ENCODE measurements around the gene ANKS1B. TPM values are rescaled to one million over a fixed set of nuclear protein-coding genes. Genes with fewer than 3 reads are reported as not detected.

ANKS1B gene
- total RNA-seq, 1 experiment from 2014 or later, result 0.54 TPM

GRCh38 chr12:99352269-99352668 lies 632.5 kb downstream of the ANKS1B start (continued):
- TF ChIP-seq ZNF274 (IDR thresholded peaks at IDR 0.05; ENCODE audit: low read depth, low read length) (no peak), ELF1 (IDR thresholded peaks at IDR 0.05; ENCODE audit: borderline replicate concordance, low read depth) (no peak), EGR1 (IDR thresholded peaks at IDR 0.05; ENCODE audit: low read depth) (no peak), SP1 (IDR thresholded peaks at IDR 0.05; ENCODE audit: low read depth) (no peak), EZH2phosphoT487 (IDR thresholded peaks at IDR 0.05; ENCODE audit: borderline replicate concordance) (no peak), EZH2 (IDR thresholded peaks at IDR 0.05) (no peak)

- DNase-seq (ENCODE audit: low read depth, low spot score) (no peak), ATAC-seq (no peak)
- RAD21 ChIA-PET (ENCODE audit: low non-redundant PET in 1 of 2, low total read pairs in 2 of 2, uncharacterized antibody in 2 of 2, unreplicated experiment in 2 of 2), result no interaction called here
- Histone ChIP-seq H3K4me3 (replicated peaks in 1 of 2; ENCODE audit: low read depth in 1 of 2, low read length in 2 of 2) (no peak overlapping the region), H3K9ac (ENCODE audit: low read length) (no peak overlapping the region), H3K4me1 (ENCODE audit: control insufficient read depth in 1 of 2, insufficient read depth in 2 of 2, low read length in 2 of 2) (no peaks in the 10 kb centered on the region), H4K20me1 (ENCODE audit: insufficient read depth) (no peaks in the 10 kb centered on the region), H3K27ac (ENCODE audit: low read depth, low read length) (no peak overlapping the region), H3K9me2 (ENCODE audit: insufficient read depth) (no peaks in the 10 kb centered on the region), H3K79me2 (ENCODE audit: insufficient read depth, low read length) (no peaks in the 10 kb centered on the region), H3K9me3 (ENCODE audit: control insufficient read depth in 1 of 2, insufficient read depth in 1 of 2, low read depth in 1 of 2, low read length in 2 of 2) (no peaks in the 10 kb centered on the region), H3K36me3 (ENCODE audit: control insufficient read depth in 1 of 2, insufficient read depth in 2 of 2, low read length in 2 of 2) (no peaks in the 10 kb centered on the region), H3K27me3 (ENCODE audit: insufficient read depth, low read length) (0 out of 2 replicates have a peak, but pooled peaks cover 8% of the 10 kb centered on the region), H2AFZ (ENCODE audit: low read depth, low read length, poor library complexity, severe bottlenecking) (no peak overlapping the region), H3K4me2 (ENCODE audit: low read length) (no peak overlapping the region)
- TF ChIP-seq EZH2phosphoT487 (IDR thresholded peaks at IDR 0.05; ENCODE audit: borderline replicate concordance) (no peak), POLR2AphosphoS5 (IDR thresholded peaks at IDR 0.05; ENCODE audit: low read depth, low read length) (no peak), EZH2 (IDR thresholded peaks at IDR 0.05) (no peak), SP1 (IDR thresholded peaks at IDR 0.05; ENCODE audit: low read depth) (no peak), MAX (IDR thresholded peaks at IDR 0.05) (no peak), ELF1 (IDR thresholded peaks at IDR 0.05; ENCODE audit: borderline replicate concordance, low read depth) (no peak), ZNF274 (IDR thresholded peaks at IDR 0.05; ENCODE audit: low read depth, low read length) (no peak), POLR2A (IDR thresholded peaks at IDR 0.05; ENCODE audit: borderline replicate concordance, extremely low read depth, insufficient read depth, insufficient read length) (no peak), SIN3A (IDR thresholded peaks at IDR 0.05; ENCODE audit: low read depth) (no peak), ATF3 (IDR thresholded peaks at IDR 0.05) (no peak), TCF7L2 (IDR thresholded peaks at IDR 0.05; ENCODE audit: borderline replicate concordance, extremely low read depth, insufficient read depth, insufficient read length) (no peak), FOSL1 (IDR thresholded peaks at IDR 0.05; ENCODE audit: low read depth) (no peak), EGR1 (IDR thresholded peaks at IDR 0.05; ENCODE audit: low read depth) (no peak), CTCF (IDR thresholded peaks at IDR 0.05 in 2 of 3, conservative IDR thresholded peaks at IDR 0.05 in 1 of 3; ENCODE audit: borderline replicate concordance in 1 of 3, insufficient read depth in 1 of 3, low read depth in 2 of 3, low read length in 2 of 3) (no peak), YY1 (IDR thresholded peaks at IDR 0.05; ENCODE audit: extremely low read depth, insufficient replicate concordance, low read depth, low read length) (no peak), ZFX (IDR thresholded peaks at IDR 0.05) (no peak), SRF (IDR thresholded peaks at IDR 0.05; ENCODE audit: low read depth) (no peak)
- intact Hi-C loops (cut with micrococcal nuclease), result no loop called here
- CTCF ChIA-PET, result no interaction called here
- BruUV-seq (replicated peaks), result no TSS peak
- POLR2A ChIA-PET, result no interaction called here
Measured at GRCh38 chr12:99343960-99344359, 640.8 kb downstream of the ANKS1B start.

Measured in HCT116 (cell line).